ENCODE results near the gene ZBTB39. TPM values are rescaled to one million over a fixed set of nuclear protein-coding genes. Genes with fewer than 3 reads are reported as not detected.

The ZBTB39 gene
- total RNA-seq, 1 donor = 5.2 TPM

DNA sequence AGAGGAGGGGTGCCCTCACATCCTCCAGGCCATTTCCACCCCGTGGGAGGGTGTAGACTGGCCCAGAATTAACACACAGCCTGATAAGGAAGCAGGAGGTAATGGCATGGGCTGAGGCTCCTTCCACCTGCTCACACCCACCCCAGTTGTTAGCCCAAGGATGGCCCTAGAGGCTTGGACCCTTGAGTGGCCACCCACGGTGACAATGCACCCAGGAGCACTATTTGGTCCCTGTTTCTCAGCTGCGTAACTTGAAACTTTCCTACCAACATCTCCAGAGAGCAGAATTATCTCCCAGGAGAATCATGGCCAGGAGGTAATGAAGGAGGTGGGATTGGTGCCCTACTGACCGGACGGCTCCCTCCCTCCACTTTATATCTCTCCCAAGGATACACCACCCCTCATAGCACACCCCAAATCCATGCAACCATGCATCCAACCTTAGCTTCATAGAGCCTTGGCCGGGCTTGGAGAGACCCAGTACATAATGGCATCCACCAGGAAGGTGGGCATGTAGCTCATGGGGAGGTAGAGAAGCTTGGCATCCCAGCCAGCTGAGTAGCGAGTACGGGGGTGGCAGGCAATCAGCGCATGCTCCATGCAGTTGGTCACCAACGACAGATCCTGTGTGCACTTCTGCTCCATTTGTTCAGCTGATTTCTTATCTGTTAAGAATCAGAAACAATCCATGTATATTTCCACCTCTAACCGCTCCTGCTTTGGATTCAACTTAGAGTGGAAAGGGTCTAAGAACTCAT, 54.6 kb downstream of the ZBTB39 start:
- TF ChIP-seq CTCF (IDR thresholded peaks at IDR 0.05; ENCODE audit: insufficient read depth, low read length) = no peak
- no peak overlapping the region for H3K4me3 ChIP-seq (ENCODE audit: low read depth, low read length)
- no peak for DNase-seq (ENCODE audit: low read depth)

DNA sequence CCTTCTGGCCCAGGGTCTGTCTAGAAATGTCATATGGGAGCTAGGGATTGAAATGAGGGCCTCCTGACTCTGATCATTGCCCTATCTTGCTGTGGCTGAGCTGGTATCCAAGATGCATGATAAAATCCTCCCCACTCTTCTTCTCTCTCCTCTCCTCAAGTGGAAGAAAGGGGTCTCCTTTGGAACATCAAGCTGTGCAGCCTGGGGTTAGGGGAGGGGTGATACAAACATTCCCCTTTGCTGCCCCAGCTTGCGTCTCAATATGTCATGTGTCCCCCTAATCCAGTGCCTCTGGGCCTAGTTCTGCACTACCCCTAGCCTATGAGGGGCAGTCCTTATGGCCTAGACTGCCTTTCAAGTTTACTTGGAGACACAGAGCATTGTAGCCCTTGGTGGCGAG, 57.5 kb downstream of the ZBTB39 start:
- no peak for DNase-seq (ENCODE audit: low read depth)
- TF ChIP-seq CTCF (IDR thresholded peaks at IDR 0.05; ENCODE audit: insufficient read depth, low read length) = no peak
- H3K4me3 ChIP-seq (ENCODE audit: low read depth, low read length) = no peak overlapping the region

Other genes starting within 250 kb of the ZBTB39 start
- 0.72 and 2.0 TPM in 2 replicates for gene HSD17B6, start 243.2 kb downstream of the ZBTB39 start, total RNA-seq (ENCODE audit: low replicate concordance)
- not detected in 2 replicates for gene SDR9C7, start 72.1 kb downstream of the ZBTB39 start, total RNA-seq (ENCODE audit: low replicate concordance)
- 0.09 TPM in 1 of 2 replicates, not detected in the other for gene RDH16, start 48.9 kb downstream of the ZBTB39 start, total RNA-seq (ENCODE audit: low replicate concordance)
- not detected in 2 replicates for gene TAC3, start 10.0 kb upstream of the ZBTB39 start, total RNA-seq (ENCODE audit: low replicate concordance)
- 0.09 and 3.4 TPM in 2 replicates for gene MYO1A, start 43.6 kb upstream of the ZBTB39 start, total RNA-seq (ENCODE audit: low replicate concordance)
- gene NEMP1, start 72.2 kb upstream of the ZBTB39 start, total RNA-seq (ENCODE audit: low replicate concordance) = 4.7 and 25.0 TPM in 2 replicates
- gene NAB2, start 82.6 kb upstream of the ZBTB39 start, total RNA-seq (ENCODE audit: low replicate concordance) = 41.8 and 54.2 TPM in 2 replicates
- gene STAT6, start 104.8 kb upstream of the ZBTB39 start, total RNA-seq (ENCODE audit: low replicate concordance) = 89.0 and 102 TPM in 2 replicates
- gene LRP1, start 121.9 kb upstream of the ZBTB39 start, total RNA-seq (ENCODE audit: low replicate concordance) = 381 and 541 TPM in 2 replicates
- not detected in 2 replicates for gene LRP1-AS, start 141.1 kb upstream of the ZBTB39 start, total RNA-seq (ENCODE audit: low replicate concordance)
- 1.9 and 2.4 TPM in 2 replicates for gene NXPH4, start 210.2 kb upstream of the ZBTB39 start, total RNA-seq (ENCODE audit: low replicate concordance)
- 233 and 303 TPM in 2 replicates for gene SHMT2, start 223.2 kb upstream of the ZBTB39 start, total RNA-seq (ENCODE audit: low replicate concordance)
- gene STAC3, start 244.6 kb upstream of the ZBTB39 start, total RNA-seq (ENCODE audit: low replicate concordance) = 0.90 and 3.8 TPM in 2 replicates

Data from fibroblast of the aortic adventitia (primary cell).